B cell (primary cell): Measurements from ENCODE around the gene PAXIP1.

Source experiments
- EZH2 ChIP-seq: IDR thresholded peaks from 2 replicates; pipeline ENCODE4 v1.6.1; 2012; ENCODE audit warnings: borderline replicate concordance, low read depth, mild to moderate bottlenecking, moderate library complexity, low read length; ENCODE audit not compliant: insufficient read depth, poor library complexity, severe bottlenecking
- TF ChIP-seq, protein P1 (sequence below): fragments of 200-600 bp; IDR thresholded peaks from one replicate; pipeline ENCODE4 v1.8.0; 2022; ENCODE audit warnings: antibody characterized with exemption, mild to moderate bottlenecking

DNA sequence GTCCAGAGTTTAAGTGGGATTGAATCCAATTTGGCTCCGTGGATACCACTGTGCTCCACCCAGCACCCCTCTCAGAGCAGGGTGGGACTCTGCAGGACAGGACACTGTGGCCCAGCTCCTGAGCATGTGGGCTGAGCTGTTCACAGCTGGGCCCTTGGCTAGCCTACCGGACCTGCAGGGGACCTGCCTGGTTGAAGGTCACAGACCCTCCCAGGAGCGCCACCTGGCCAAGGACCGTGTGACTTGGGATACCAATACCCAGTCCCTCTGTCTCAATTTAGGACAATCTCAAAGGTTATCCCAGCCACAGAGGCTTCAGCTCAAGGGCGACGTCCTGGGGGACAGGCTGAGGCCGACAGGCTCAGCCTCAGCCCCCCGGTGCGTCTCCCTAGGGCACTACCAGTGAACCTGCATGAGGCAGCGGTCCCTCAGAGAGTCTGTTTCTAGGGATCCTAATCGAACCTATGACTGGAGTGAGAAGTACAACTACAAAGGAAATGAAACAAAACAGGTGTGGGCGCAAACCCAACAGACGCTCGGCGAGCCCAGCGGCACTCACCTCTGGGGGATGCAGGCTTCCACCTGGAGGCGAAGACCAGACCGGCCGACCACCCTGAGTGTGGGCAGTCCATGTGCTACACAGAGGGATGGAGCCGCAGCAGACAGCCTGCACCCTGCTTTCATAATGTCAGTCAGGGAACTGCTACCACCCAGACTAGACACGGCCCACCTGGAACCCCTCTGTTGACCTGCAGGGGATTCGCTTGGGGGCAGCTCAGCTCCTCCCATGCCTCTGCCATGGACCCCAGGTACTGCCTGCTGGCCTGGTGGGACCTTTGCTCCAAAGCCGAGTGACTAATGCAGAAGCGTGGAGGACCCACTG lies 103.7 kb downstream of the PAXIP1 start:
- TF ChIP-seq, protein P1, sequence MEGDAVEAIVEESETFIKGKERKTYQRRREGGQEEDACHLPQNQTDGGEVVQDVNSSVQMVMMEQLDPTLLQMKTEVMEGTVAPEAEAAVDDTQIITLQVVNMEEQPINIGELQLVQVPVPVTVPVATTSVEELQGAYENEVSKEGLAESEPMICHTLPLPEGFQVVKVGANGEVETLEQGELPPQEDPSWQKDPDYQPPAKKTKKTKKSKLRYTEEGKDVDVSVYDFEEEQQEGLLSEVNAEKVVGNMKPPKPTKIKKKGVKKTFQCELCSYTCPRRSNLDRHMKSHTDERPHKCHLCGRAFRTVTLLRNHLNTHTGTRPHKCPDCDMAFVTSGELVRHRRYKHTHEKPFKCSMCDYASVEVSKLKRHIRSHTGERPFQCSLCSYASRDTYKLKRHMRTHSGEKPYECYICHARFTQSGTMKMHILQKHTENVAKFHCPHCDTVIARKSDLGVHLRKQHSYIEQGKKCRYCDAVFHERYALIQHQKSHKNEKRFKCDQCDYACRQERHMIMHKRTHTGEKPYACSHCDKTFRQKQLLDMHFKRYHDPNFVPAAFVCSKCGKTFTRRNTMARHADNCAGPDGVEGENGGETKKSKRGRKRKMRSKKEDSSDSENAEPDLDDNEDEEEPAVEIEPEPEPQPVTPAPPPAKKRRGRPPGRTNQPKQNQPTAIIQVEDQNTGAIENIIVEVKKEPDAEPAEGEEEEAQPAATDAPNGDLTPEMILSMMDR = no peak
- TF ChIP-seq EZH2 = no peak
